GM10266 (cell line): Measurements from ENCODE around the gene FAM13A.
"Not testable (repeated sequence)": the region's sequence is repeated elsewhere in the genome, so short reads cannot be mapped to it uniquely, and the experiment has no call there.

Experiments used
- DNase-seq: peaks from one replicate; pipeline ENCODE4 v3.0.0; 2012; ENCODE audit errors: extremely low spot score
- CTCF ChIP-seq: IDR thresholded peaks from 2 replicates; pipeline ENCODE4 v1.5.1; 2012; ENCODE audit warnings: mild to moderate bottlenecking, low read depth; ENCODE audit not compliant: control insufficient read depth, insufficient read depth; ENCODE audit errors: missing control alignments

The FAM13A gene

GRCh38 chr4:88939697-88940096 is 117.3 kb downstream of the FAM13A start:
- TF ChIP-seq CTCF = no peak
- DNase-seq = no peak

DNA sequence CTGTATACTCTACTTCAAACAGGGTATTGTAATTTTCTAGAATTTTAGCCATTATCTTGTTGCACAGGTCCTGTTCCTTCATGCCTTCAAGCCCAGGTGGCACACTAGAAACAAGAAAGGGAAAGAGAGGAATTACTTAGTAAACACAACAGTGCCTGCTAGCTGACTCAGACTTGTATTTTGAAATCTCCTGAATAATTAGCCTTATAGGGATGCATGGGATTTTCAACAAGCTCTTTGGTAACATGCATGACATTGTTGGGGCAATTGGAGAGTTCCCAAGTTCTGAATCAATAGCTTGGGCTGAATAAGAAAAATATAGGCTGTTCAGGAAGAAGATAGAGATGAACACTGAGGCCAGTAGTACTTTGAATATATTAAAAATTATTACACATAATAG is 118.8 kb downstream of the FAM13A start:
- DNase-seq = no peak
- TF ChIP-seq CTCF = no peak

GRCh38 chr4:88937081-88937480 is 119.9 kb downstream of the FAM13A start:
- DNase-seq = no peak
- no peak for TF ChIP-seq CTCF

- TF ChIP-seq CTCF = no peak
- DNase-seq = no peak
Observed at GRCh38 chr4:88933414-88934160, 123.4 kb downstream of the FAM13A start.

DNA sequence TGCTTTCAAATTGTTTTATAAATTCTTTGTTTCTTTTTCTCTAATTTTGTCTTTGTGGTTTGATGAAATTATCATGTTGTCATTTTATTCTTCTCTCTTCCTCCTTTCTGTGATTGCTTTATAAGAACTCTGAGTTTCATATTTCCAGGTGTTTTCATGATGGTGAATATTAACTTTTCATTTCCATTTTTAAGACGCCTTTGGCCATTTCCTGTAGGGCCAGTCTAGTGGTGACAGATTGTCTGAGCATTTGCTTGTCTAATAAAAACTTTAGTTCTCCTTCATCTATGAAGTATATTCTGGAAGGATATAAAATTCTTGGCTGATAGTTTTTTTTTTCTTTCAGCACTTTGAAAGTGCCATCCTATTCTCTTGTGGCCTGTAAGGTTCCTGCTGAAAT is 128.1 kb downstream of the FAM13A start:
- DNase-seq = no peak
- no peak for TF ChIP-seq CTCF

DNA sequence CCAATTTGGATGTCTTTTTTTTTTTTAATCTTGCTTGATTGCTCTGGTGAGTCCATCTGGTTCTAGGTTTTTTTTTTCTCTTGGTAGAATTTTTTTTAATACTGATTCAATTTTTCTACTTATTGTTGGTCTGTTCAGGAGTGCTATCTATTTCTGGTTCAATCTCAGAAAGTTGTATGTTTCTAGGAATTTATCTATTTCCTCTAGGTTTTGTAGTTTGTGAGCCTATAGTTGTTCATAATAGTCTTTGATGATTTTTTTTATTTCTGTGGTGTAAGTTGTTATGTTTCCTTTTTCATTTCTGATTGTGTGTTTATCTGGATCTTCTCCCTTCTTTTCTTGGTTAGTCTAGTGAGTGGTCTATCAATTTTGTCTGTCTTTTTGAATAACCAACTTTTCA is 129.6 kb downstream of the FAM13A start:
- TF ChIP-seq CTCF = no peak
- DNase-seq = no peak

DNA sequence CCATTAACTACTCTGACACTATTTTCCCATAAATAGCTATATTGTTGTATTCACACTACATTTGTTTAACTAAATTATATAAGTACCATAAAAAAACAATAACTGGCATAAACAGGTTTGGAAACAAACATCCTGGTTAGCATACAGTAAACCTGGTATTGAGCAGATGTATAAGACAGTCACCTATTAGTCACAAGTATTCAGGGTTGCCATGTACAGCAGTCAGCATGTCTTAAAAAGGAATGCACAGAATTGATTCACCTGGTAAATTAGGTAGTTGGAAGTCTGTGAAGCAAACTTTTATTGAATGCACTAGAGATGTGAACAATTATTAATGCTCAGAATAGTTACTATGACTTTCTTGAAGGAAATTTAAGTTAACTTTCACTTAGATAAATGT is 137.9 kb downstream of the FAM13A start:
- TF ChIP-seq CTCF = no peak

GRCh38 chr4:88913181-88913580 is 143.8 kb downstream of the FAM13A start:
- not testable (repeated sequence) for DNase-seq

More for the DNA sequence above, 137.9 kb downstream of the FAM13A start:
- DNase-seq = no peak
